Activated CD4-positive, alpha-beta memory T cell treated with anti-CD3 and anti-CD28 coated beads for 36 hours (primary cell): ENCODE results near the gene NT5DC3. TPM values are rescaled to one million over a fixed set of nuclear protein-coding genes. Genes with fewer than 3 reads are reported as not detected.

Experiments used
- CTCF ChIA-PET: fragments of 350-600 bp; sonication (Branson Sonifier 250); formaldehyde crosslinking; loops from one replicate; lab custom pipeline; 2021; ENCODE audit warnings: antibody characterized with exemption, inconsistent platforms; lab: Charles Lee
- POLR2A ChIA-PET: fragments of 350-600 bp; sonication (Branson Sonifier 250); formaldehyde crosslinking; loops from one replicate; lab custom pipeline; 2021; ENCODE audit warnings: antibody characterized with exemption; lab: Charles Lee
- DNase-seq: peaks from one replicate; pipeline ENCODE4 v3.0.0-alpha.2; 2020
- H3K27ac Mint-ChIP-seq: one replicate; pipeline ENCODE4 v1.8.0; 2021; ENCODE audit warnings: mixed read lengths
- H3K27me3 Mint-ChIP-seq: one replicate; pipeline ENCODE4 v1.8.0; 2021; ENCODE audit warnings: mixed read lengths
- H3K36me3 Mint-ChIP-seq: one replicate; pipeline ENCODE4 v1.8.0; 2021; ENCODE audit warnings: mixed read lengths
- H3K4me1 Mint-ChIP-seq: one replicate; pipeline ENCODE4 v1.8.0; 2021; ENCODE audit warnings: low read depth, mixed read lengths
- H3K4me3 Mint-ChIP-seq: one replicate; pipeline ENCODE4 v1.8.0; 2021; ENCODE audit warnings: mild to moderate bottlenecking, mixed read lengths
- H3K9me3 Mint-ChIP-seq: one replicate; pipeline ENCODE4 v1.8.0; 2021; ENCODE audit warnings: mixed read lengths
- intact Hi-C: fragments of 100-400 bp; cut with micrococcal nuclease; formaldehyde crosslinking; loops from one replicate; pipeline ENCODE4 v1.15.1; 2023
- total RNA-seq, 2 experiments: library from RNA; stranded (reverse); gene quantifications; one replicate each; pipeline ENCODE4 v1.2.3, GENCODE V29; 2021

The NT5DC3 gene
- total RNA-seq, 2 experiments from 2014 or later: 6.8 to 7.5 TPM

DNA sequence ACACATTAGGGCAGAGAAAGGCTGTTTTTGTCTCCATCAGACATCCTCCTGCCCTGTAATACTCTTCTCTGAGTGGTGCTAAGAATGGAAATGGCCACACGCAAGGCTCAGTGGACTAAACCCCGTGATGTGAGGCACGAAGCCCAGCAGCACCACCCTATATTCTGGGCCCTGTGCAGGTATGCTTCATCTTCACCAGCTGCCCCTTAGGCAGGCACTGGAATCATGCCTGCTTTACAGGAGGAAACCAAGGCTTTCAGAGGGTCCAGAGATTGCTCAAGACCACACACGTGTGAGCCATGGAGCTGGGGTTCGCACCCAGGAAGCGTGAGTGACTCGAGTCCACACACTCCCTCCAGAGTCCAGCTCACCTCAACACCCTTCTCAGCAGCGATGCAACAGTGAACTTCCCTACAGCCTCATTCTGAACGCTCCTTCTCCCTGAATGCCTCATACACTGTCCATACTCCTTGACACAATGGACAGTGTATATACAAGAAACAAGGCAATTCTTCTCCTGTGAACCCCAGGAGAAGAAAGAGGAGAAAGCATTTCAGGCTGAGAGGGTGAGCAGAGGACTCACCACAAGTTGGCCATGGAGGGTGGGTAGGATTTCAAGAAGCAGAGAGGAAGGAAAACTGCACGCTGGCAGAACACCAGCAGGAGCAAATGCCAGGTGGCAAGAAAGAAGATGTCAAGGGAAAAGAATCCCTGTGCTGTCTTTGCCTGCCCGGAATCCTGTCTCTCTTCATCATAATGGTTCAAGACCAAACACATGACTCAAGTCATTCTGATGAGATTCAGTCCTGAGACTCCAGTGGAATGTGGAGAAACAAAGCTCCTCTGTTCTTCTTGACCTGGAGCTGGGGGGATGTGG, 39.1 kb downstream of the NT5DC3 start:
- DNase-seq: no peak
- Mint-ChIP-seq H3K27me3 (no peaks in the 10 kb centered on the region), H3K27ac (no peak overlapping the region), H3K9me3 (no peaks in the 10 kb centered on the region), H3K4me1 (no peaks in the 10 kb centered on the region), H3K36me3 (peaks cover 19% of the 10 kb centered on the region), H3K4me3 (no peak overlapping the region)
- ChIA-PET CTCF (no interaction called here), POLR2A (no interaction called here)
- intact Hi-C loops: no loop called here

DNA sequence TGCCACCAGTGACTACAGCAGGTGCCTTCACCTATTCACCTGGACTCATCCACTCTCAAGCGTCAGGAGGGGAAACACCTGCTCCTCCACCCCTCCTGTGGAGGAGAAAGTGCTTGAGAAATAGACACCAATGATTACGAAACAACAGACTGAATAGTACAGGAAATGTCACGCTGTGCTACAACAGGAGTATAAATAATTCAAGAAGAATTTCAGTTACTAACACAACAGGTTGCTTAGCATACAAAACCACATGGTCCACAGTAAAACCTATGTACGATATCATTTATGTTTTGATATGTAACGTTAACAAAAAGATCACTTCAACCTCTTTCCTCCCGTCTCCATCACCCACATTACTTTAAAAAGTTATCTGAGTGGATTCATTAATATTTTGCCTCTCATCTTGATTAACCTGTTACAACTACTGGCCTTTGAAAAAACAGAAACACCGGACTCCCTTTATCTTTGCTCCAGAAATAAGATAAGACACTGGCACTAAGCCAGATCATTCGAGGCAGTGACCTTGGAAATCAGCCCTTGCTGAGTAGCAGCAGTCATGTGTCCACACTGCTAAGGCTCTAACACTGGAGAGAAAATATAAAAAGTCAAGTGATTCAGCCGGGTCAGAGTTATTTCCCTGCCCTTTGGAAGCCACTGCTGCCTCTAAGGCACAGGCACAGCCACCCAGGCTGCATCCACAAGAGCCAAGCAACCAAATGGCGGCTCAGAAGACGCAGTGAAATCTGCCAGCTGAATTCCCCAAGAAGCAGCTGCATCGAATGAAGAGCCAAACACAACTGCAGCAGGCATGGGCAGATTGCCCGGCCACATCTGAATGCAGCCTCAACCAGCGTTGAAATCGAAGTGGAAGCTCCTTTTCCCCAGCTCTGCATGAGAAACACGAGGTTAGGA, 40.9 kb downstream of the NT5DC3 start:
- no peak for DNase-seq
- Mint-ChIP-seq H3K27ac (no peak overlapping the region), H3K4me1 (no peaks in the 10 kb centered on the region), H3K27me3 (no peaks in the 10 kb centered on the region), H3K9me3 (no peaks in the 10 kb centered on the region), H3K4me3 (no peak overlapping the region), H3K36me3 (peaks cover 19% of the 10 kb centered on the region)
- CTCF ChIA-PET: no interaction called here
- intact Hi-C loops: no loop called here
- POLR2A ChIA-PET: no interaction called here

- POLR2A ChIA-PET: no interaction called here
- H3K9me3 Mint-ChIP-seq: no peaks in the 10 kb centered on the region
- H3K27ac Mint-ChIP-seq: no peak overlapping the region
- intact Hi-C loops: no loop called here
- CTCF ChIA-PET: no interaction called here
- no peak overlapping the region for H3K4me3 Mint-ChIP-seq
- H3K4me1 Mint-ChIP-seq: no peaks in the 10 kb centered on the region
- H3K36me3 Mint-ChIP-seq: peaks cover 19% of the 10 kb centered on the region
- no peak for DNase-seq
- H3K27me3 Mint-ChIP-seq: no peaks in the 10 kb centered on the region
These were observed 41.6 kb downstream of the NT5DC3 start for GRCh38 chr12:103799504-103799856.

DNA sequence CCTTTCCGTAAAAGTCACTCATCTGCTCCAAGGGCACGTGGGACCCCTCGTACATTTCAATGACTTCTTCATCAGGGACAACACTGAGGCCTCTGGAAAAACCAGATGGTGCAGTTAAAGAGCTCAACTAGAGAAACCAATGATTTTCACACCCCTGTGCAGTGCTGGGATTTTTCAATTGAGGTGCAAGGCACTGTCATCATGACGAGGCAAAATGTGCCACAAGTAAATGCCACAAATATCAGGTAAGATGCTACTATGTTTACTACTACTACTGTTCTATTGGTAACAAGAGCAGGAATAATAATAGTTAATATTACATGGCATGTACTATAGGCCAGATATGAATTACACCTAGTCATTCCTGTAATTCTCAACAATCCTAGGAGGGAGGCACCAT, 42.4 kb downstream of the NT5DC3 start:
- Mint-ChIP-seq H3K27me3 (no peaks in the 10 kb centered on the region), H3K9me3 (no peaks in the 10 kb centered on the region), H3K27ac (no peak overlapping the region), H3K4me1 (no peaks in the 10 kb centered on the region), H3K4me3 (no peak overlapping the region), H3K36me3 (peaks cover 16% of the 10 kb centered on the region)
- no peak for DNase-seq
- ChIA-PET CTCF (no interaction called here), POLR2A (no interaction called here)
- intact Hi-C loops: no loop called here

GRCh38 chr12:103794309-103795213, 46.5 kb downstream of the NT5DC3 start:
- intact Hi-C loops: no loop called here
- H3K4me3 Mint-ChIP-seq: no peak overlapping the region
- DNase-seq: no peak
- peaks cover 26% of the 10 kb centered on the region for H3K36me3 Mint-ChIP-seq
- POLR2A ChIA-PET: no interaction called here
- H3K27me3 Mint-ChIP-seq: no peaks in the 10 kb centered on the region
- no peaks in the 10 kb centered on the region for H3K9me3 Mint-ChIP-seq
- CTCF ChIA-PET: no interaction called here
- no peak overlapping the region for H3K27ac Mint-ChIP-seq
- H3K4me1 Mint-ChIP-seq: no peaks in the 10 kb centered on the region

- Mint-ChIP-seq H3K27me3 (no peaks in the 10 kb centered on the region), H3K4me1 (no peaks in the 10 kb centered on the region), H3K4me3 (no peak overlapping the region), H3K9me3 (no peaks in the 10 kb centered on the region), H3K27ac (no peak overlapping the region), H3K36me3 (peaks cover 26% of the 10 kb centered on the region)
- intact Hi-C loops: no loop called here
- no peak for DNase-seq
- POLR2A ChIA-PET: no interaction called here
- CTCF ChIA-PET: no interaction called here
These were observed 47.5 kb downstream of the NT5DC3 start for GRCh38 chr12:103793512-103794045.

- intact Hi-C loops: no loop called here
- CTCF ChIA-PET: no interaction called here
- H3K9me3 Mint-ChIP-seq: no peaks in the 10 kb centered on the region
- peaks cover 24% of the 10 kb centered on the region for H3K36me3 Mint-ChIP-seq
- no peak for DNase-seq
- H3K4me3 Mint-ChIP-seq: no peak overlapping the region
- POLR2A ChIA-PET: no interaction called here
- H3K27me3 Mint-ChIP-seq: no peaks in the 10 kb centered on the region
- no peaks in the 10 kb centered on the region for H3K4me1 Mint-ChIP-seq
- H3K27ac Mint-ChIP-seq: no peak overlapping the region
These were observed 48.0 kb downstream of the NT5DC3 start for GRCh38 chr12:103793046-103793445.

DNA sequence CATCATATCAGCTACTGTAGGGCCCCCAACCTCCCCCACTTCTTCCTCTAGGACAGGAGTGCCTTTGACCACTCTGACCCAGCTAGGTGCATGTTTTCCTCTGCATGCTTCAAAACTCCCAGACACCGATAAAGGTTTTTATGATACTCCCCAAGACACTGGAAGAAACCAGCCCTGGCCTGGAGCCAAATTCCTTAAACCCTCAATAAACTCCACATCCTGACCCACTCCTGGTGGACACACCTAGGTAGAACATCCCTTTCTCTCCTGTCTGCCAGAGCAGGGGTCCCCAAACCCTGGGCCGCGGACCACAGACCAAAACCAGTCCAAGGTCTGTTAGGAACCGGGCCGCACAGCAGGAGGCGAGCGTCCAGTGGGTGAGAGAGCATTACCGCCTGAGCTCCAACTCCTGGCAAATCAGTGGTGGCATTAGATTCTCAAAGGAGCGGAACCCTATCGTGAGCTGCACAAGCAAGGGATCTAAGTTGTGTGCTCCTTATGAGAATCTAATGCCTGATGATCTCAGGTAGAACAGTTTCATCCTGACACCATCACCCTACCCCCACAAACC, 49.6 kb downstream of the NT5DC3 start:
- no peak for DNase-seq
- no peak overlapping the region for H3K27ac Mint-ChIP-seq
- no peaks in the 10 kb centered on the region for H3K4me1 Mint-ChIP-seq
- CTCF ChIA-PET: no interaction called here
- no peak overlapping the region for H3K4me3 Mint-ChIP-seq
- peaks cover 16% of the 10 kb centered on the region for H3K36me3 Mint-ChIP-seq
- POLR2A ChIA-PET: no interaction called here
- H3K9me3 Mint-ChIP-seq: no peaks in the 10 kb centered on the region
- no peaks in the 10 kb centered on the region for H3K27me3 Mint-ChIP-seq
- intact Hi-C loops: no loop called here

DNA sequence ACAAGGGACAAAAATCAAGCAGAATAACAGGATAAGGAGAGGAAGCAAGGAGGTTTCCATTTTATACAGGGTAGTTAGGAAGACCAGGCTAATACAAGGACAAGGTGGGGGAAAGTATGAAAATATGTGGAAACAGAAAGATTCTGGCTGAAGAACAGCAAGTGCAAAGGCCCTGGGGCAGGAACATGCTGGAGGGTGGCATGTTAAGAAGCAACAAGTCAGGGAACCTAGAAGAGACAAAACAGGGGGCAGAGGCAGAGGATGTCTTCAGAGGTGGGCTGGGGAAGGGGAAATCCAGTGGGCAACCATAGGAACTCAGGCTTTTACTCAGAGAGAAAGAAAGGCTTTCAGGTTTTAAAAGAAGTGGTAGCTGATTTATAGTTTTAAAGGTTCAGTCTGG, 54.8 kb downstream of the NT5DC3 start:
- Mint-ChIP-seq H3K4me3 (no peak overlapping the region), H3K36me3 (peaks cover 24% of the 10 kb centered on the region), H3K27ac (no peak overlapping the region), H3K27me3 (no peaks in the 10 kb centered on the region), H3K4me1 (no peaks in the 10 kb centered on the region), H3K9me3 (no peaks in the 10 kb centered on the region)
- ChIA-PET CTCF (no interaction called here), POLR2A (no interaction called here)
- no peak for DNase-seq
- intact Hi-C loops: no loop called here

DNA sequence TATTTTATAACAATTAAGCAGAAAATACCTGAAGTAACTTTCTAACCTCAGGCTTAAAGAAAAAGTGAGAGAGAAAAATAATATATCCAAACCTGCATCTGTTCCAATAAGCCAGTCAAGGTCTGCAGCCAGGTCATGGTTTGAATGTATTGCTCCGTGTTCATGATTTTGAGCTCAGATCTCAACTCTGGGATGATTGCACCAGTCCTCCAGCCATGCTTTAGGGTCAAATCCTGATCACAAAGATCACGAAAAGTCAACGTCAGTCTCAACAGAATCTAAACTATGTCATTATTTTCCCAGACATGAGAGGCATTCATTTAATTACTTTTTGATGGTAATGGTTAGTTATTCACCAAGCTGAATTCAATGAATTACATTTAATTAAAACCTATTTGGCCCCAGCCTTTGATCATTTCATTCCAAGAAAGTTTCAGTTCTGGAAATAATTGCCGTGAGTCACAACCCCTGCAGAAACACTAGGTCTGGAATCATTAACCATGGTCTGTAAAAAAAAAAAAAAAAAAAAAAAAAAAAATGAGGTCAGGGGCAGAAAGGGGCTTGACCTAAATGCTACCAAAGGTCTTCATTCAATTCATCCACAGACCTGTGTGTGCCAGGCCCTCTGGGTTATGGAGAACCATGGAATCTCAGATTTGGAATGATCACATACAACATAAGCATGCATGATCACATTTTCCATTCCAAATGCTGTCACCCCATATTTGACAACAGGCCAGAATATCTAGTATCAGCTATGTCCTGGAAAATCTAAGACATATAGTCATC, 55.6 kb downstream of the NT5DC3 start:
- H3K4me3 Mint-ChIP-seq: no peak overlapping the region
- intact Hi-C loops: no loop called here
- H3K4me1 Mint-ChIP-seq: no peaks in the 10 kb centered on the region
- peaks cover 24% of the 10 kb centered on the region for H3K36me3 Mint-ChIP-seq
- no peak for DNase-seq
- H3K27ac Mint-ChIP-seq: no peak overlapping the region
- H3K27me3 Mint-ChIP-seq: no peaks in the 10 kb centered on the region
- ChIA-PET CTCF (interaction anchor here (0.6 kb wide), 1 partner anchor 1851 kb away, joined by 3 read pairs; no protein-coding TSS in a partner anchor), POLR2A (interaction anchor here (0.7 kb wide), 1 partner anchor 76 kb away, joined by 7 read pairs; no protein-coding TSS in a partner anchor)
- no peaks in the 10 kb centered on the region for H3K9me3 Mint-ChIP-seq
